Breast epithelium (tissue), 4 donors: ENCODE data around the gene STARD5. TPM values are rescaled to one million over a fixed set of nuclear protein-coding genes. Genes with fewer than 3 reads are reported as not detected.

Source experiments
- DNase-seq, 2 donors: peaks; one replicate each; pipeline ENCODE4 v3.0.0-alpha.2; 2019; ENCODE audit warnings: low spot score in 2 of 2
- H3K27ac ChIP-seq, 2 donors: fragments of 200-600 bp; sonication (generic) in 1 of 2; one replicate each; pipeline ENCODE4 v1.5.1; 2016 to 2019; ENCODE audit warnings: mild to moderate bottlenecking in 1 of 2
- H3K27me3 ChIP-seq, 2 donors: fragments of 200-600 bp; sonication (generic) in 1 of 2; one replicate each; pipeline versions ENCODE4 v1.5.1 to v1.6.0; 2017 to 2019; ENCODE audit warnings: control low read depth in 1 of 2, mild to moderate bottlenecking in 1 of 2
- H3K36me3 ChIP-seq: fragments of 200-600 bp; one replicate; pipeline ENCODE4 v1.5.1; 2019
- H3K4me1 ChIP-seq, 2 donors: fragments of 200-600 bp; sonication (generic); one replicate each; pipeline ENCODE4 v1.5.1; 2016 to 2019; ENCODE audit warnings: control low read depth in 1 of 2
- H3K4me3 ChIP-seq, 3 donors: fragments of 200-600 bp; sonication (generic); 1 replicate in 2 of 3; 2 replicates in 1 of 3; pipeline ENCODE4 v1.5.1; 2016 to 2019; ENCODE audit warnings: mild to moderate bottlenecking in 3 of 3, moderate library complexity in 2 of 3
- H3K9me3 ChIP-seq, 2 donors: fragments of 200-600 bp; sonication (generic) in 1 of 2; one replicate each; pipeline ENCODE4 v1.5.1; 2016 to 2019; ENCODE audit warnings: control low read depth in 1 of 2
- CTCF ChIP-seq, 3 donors: fragments of 450-650 bp; IDR thresholded peaks; one replicate each; pipeline ENCODE4 v1.5.1; 2016 to 2017; ENCODE audit warnings: antibody characterized with exemption in 3 of 3, mild to moderate bottlenecking in 3 of 3, moderate library complexity in 3 of 3
- POLR2A ChIP-seq: fragments of 450-650 bp; IDR thresholded peaks from one replicate; pipeline ENCODE4 v1.6.1; 2016; ENCODE audit warnings: antibody characterized with exemption, mild to moderate bottlenecking, moderate library complexity
- POLR2AphosphoS5 ChIP-seq, 3 donors: sonication (generic); formaldehyde crosslinking; IDR thresholded peaks; one replicate each; pipeline ENCODE4 v1.6.1; 2017; ENCODE audit warnings: antibody characterized with exemption in 3 of 3
- intact Hi-C: fragments of 100-400 bp; cut with DNase I; formaldehyde crosslinking; loops from one replicate; pipeline ENCODE4 v1.15.1; 2023; ENCODE audit warnings: low total_unique reads
- total RNA-seq, 3 donors: library from RNA; depleted of rRNA; stranded (reverse); fragments of >200 nt; gene quantifications; one replicate each; pipeline ENCODE4 v1.1.0, GENCODE V29; 2016

Gene STARD5
- total RNA-seq, 3 donors from 2014 or later: 3.2 to 9.5 (median 6.7) TPM

GRCh38 chr15:81284256-81285031, 39.5 kb downstream of the STARD5 start:
- no peak for DNase-seq
- H3K9me3 ChIP-seq: no peaks in the 10 kb centered on the region
- H3K36me3 ChIP-seq: no peaks in the 10 kb centered on the region
- intact Hi-C loops: no loop called here
- H3K4me1 ChIP-seq: no peaks in the 10 kb centered on the region
- no peak for TF ChIP-seq CTCF (IDR thresholded peaks at IDR 0.05)
- no peak for TF ChIP-seq POLR2AphosphoS5 (IDR thresholded peaks at IDR 0.05)
- no peak for TF ChIP-seq POLR2A
- H3K27me3 ChIP-seq: no peaks in the 10 kb centered on the region
- no peak overlapping the region for H3K27ac ChIP-seq
- no peak overlapping the region for H3K4me3 ChIP-seq

GRCh38 chr15:81282911-81283310, 41.0 kb downstream of the STARD5 start:
- Histone ChIP-seq H3K36me3 (no peaks in the 10 kb centered on the region), H3K27me3 (no peaks in the 10 kb centered on the region), H3K4me1 (no peaks in the 10 kb centered on the region), H3K4me3 (no peak overlapping the region), H3K9me3 (no peaks in the 10 kb centered on the region), H3K27ac (no peak overlapping the region)
- TF ChIP-seq POLR2A (no peak), CTCF (IDR thresholded peaks at IDR 0.05) (no peak), POLR2AphosphoS5 (IDR thresholded peaks at IDR 0.05) (no peak)
- no peak for DNase-seq
- intact Hi-C loops: no loop called here

GRCh38 chr15:81282606-81282895, 41.4 kb downstream of the STARD5 start:
- no peak for TF ChIP-seq CTCF (IDR thresholded peaks at IDR 0.05)
- no peak for TF ChIP-seq POLR2A
- no peak for TF ChIP-seq POLR2AphosphoS5 (IDR thresholded peaks at IDR 0.05)
- DNase-seq: no peak

GRCh38 chr15:81281766-81282605, 42.0 kb downstream of the STARD5 start:
- intact Hi-C loops: no loop called here
- Histone ChIP-seq H3K4me3 (no peak overlapping the region), H3K9me3 (no peaks in the 10 kb centered on the region), H3K36me3 (no peaks in the 10 kb centered on the region), H3K27me3 (no peaks in the 10 kb centered on the region), H3K27ac (no peak overlapping the region), H3K4me1 (no peaks in the 10 kb centered on the region)
- TF ChIP-seq POLR2A (no peak), POLR2AphosphoS5 (IDR thresholded peaks at IDR 0.05) (no peak), CTCF (IDR thresholded peaks at IDR 0.05) (no peak)
- no peak for DNase-seq

More at GRCh38 chr15:81282606-81282895, 41.4 kb downstream of the STARD5 start:
- Histone ChIP-seq H3K27me3 (no peaks in the 10 kb centered on the region), H3K36me3 (no peaks in the 10 kb centered on the region), H3K27ac (no peak overlapping the region), H3K4me1 (no peaks in the 10 kb centered on the region), H3K4me3 (no peak overlapping the region), H3K9me3 (no peaks in the 10 kb centered on the region)
- intact Hi-C loops: no loop called here

- no peaks in the 10 kb centered on the region for H3K4me1 ChIP-seq
- no peak for DNase-seq
- TF ChIP-seq POLR2AphosphoS5 (IDR thresholded peaks at IDR 0.05) (no peak), POLR2A (no peak), CTCF (IDR thresholded peaks at IDR 0.05) (no peak)
Measured at GRCh38 chr15:81281456-81281735, 42.5 kb downstream of the STARD5 start.

More at GRCh38 chr15:81281456-81281735, 42.5 kb downstream of the STARD5 start:
- H3K27ac ChIP-seq: no peak overlapping the region
- intact Hi-C loops: no loop called here
- H3K27me3 ChIP-seq: no peaks in the 10 kb centered on the region
- H3K4me3 ChIP-seq: no peak overlapping the region
- no peaks in the 10 kb centered on the region for H3K36me3 ChIP-seq
- H3K9me3 ChIP-seq: no peaks in the 10 kb centered on the region
